K562 (cell line): ENCODE results near the gene SPATS2L.

Experiments used
- CXXC5 ChIP-seq: fragments of 250-450 bp; sonication (Bioruptor Pico); IDR thresholded peaks from 2 replicates; pipeline ENCODE4 v1.8.0; 2022; ENCODE audit warnings: inconsistent platforms, mild to moderate bottlenecking, moderate library complexity
- FOXA1 ChIP-seq: fragments of 450-650 bp; IDR thresholded peaks from 2 replicates; pipeline ENCODE4 v1.6.1; 2016; ENCODE audit warnings: mild to moderate bottlenecking, borderline replicate concordance
- NFE2L1 ChIP-seq: fragments of 450-650 bp; IDR thresholded peaks from 2 replicates; pipeline ENCODE4 v1.6.1; 2016; ENCODE audit warnings: missing genetic modification characterization, low read depth, mild to moderate bottlenecking, missing compliant biosample characterization, moderate library complexity, borderline replicate concordance
- NFYB ChIP-seq: IDR thresholded peaks from 2 replicates; pipeline ENCODE4 v1.6.1; 2011; ENCODE audit warnings: mild to moderate bottlenecking, moderate library complexity; ENCODE audit not compliant: insufficient read length; ENCODE audit errors: extremely low read depth
- SPI1 ChIP-seq: IDR thresholded peaks from 2 replicates; pipeline ENCODE4 v1.6.1; 2011; ENCODE audit warnings: low read depth, low read length, control low read depth, borderline replicate concordance
- U2AF1 ChIP-seq: fragments of 200-400 bp; formaldehyde crosslinking; optimal IDR thresholded peaks from 2 replicates; pipeline ENCODE3; 2017; ENCODE audit warnings: mild to moderate bottlenecking, low read depth, low read length, moderate library complexity
- ZBTB17 ChIP-seq: fragments of 450-650 bp; formaldehyde crosslinking; IDR thresholded peaks from 2 replicates; pipeline ENCODE4 v1.4.0; 2020; ENCODE audit warnings: mild to moderate bottlenecking
- ZHX1 ChIP-seq: fragments of 150-350 bp; conservative IDR thresholded peaks from 2 replicates; pipeline ENCODE4 v1.6.1; 2014; ENCODE audit warnings: low read length
- TF ChIP-seq, protein P1 (sequence below), 3 experiments: IDR thresholded peaks in 2 of 3; conservative IDR thresholded peaks in 1 of 3; 2 replicates each; pipeline ENCODE4 v1.5.1; 2011 to 2012; ENCODE audit warnings: low read length in 3 of 3, mild to moderate bottlenecking in 3 of 3, control low read depth in 2 of 3, improper control_type of control experiment in 1 of 3, inconsistent platforms in 1 of 3, low read depth in 1 of 3, mixed read lengths in 1 of 3, moderate library complexity in 1 of 3; ENCODE audit not compliant: insufficient read depth in 2 of 3

DNA sequence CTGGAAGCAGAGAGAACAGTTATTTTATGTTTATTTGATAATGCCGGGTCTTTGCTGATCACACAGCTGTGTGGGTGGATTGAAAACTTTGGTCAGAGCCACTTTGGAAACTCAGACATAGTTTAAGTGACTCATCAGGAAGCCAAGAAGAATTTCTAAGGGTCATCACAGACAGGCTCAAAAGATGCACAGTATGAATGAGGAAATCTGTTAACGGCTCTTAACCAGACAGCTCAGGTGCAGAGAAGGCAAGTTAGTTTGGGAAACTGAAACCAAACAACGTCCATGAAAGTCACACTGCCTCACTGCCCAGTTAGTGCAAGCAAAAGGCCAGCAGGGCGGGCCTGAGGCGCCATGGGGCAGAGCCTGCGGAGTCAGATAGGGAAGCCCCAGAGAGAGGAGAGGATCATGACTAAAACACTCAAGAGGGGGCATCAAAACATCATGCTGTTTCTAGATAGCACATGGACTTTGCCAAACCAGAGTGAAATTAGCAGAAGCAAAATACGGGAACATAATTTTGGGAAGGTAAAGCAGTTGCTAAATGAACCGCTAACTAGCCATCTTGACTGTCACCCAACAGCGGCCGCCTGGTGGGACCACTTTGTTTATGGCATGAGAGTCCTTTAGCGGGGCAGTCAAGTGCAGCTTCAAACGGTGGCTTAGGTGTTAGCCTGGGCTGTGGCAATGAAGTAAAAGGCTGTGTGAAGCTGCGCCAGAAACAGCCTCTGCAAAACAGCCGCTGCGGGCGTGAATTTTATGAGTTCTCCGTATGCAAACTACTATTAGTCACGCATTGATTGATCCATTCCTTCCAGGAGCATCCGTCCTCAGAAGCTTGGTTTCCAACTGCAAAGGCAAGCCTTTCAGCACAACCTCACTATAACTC, 102.2 kb downstream of the SPATS2L start:
- TF ChIP-seq NFYB (no peak), FOXA1 (no peak), ZHX1 (no peak), NFE2L1 (tag) (no peak), SPI1 (no peak), U2AF1 (no peak), ZBTB17 (CRISPR knock-in tag) (no peak), CXXC5 (CRISPR knock-in tag) (no peak)
- TF ChIP-seq, protein P1, sequence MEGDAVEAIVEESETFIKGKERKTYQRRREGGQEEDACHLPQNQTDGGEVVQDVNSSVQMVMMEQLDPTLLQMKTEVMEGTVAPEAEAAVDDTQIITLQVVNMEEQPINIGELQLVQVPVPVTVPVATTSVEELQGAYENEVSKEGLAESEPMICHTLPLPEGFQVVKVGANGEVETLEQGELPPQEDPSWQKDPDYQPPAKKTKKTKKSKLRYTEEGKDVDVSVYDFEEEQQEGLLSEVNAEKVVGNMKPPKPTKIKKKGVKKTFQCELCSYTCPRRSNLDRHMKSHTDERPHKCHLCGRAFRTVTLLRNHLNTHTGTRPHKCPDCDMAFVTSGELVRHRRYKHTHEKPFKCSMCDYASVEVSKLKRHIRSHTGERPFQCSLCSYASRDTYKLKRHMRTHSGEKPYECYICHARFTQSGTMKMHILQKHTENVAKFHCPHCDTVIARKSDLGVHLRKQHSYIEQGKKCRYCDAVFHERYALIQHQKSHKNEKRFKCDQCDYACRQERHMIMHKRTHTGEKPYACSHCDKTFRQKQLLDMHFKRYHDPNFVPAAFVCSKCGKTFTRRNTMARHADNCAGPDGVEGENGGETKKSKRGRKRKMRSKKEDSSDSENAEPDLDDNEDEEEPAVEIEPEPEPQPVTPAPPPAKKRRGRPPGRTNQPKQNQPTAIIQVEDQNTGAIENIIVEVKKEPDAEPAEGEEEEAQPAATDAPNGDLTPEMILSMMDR (IDR thresholded peaks at IDR 0.05 in 2 of 3, conservative IDR thresholded peaks at IDR 0.05 in 1 of 3; ENCODE audit: insufficient read depth in 2 of 3, low read depth in 1 of 3, low read length in 3 of 3) = no peak
